MM.1S (cell line): Measurements from ENCODE around the gene RHOC.

Experiments
- DNase-seq: peaks from one replicate; pipeline ENCODE4 v3.0.0-alpha.2; 2015
- H2AFZ ChIP-seq: fragments of 300-600 bp; sonication (generic); 2 replicates; pipeline ENCODE4 v1.6.0; 2016; ENCODE audit warnings: antibody characterized with exemption, low read length
- H3F3A ChIP-seq: fragments of 300-600 bp; sonication (generic); 2 replicates; pipeline ENCODE4 v1.6.1; 2016; ENCODE audit warnings: mild to moderate bottlenecking, antibody characterized with exemption, low read length, moderate library complexity, mixed read lengths; ENCODE audit not compliant: insufficient read depth
- H3K27ac ChIP-seq: fragments of 300-600 bp; sonication (generic); 2 replicates; pipeline ENCODE4 v1.5.1; 2016; ENCODE audit warnings: mild to moderate bottlenecking, low read length
- H3K27me3 ChIP-seq: fragments of 300-600 bp; sonication (generic); replicated peaks from 2 replicates; pipeline ENCODE4 v1.6.0; 2016; ENCODE audit warnings: low read length; ENCODE audit not compliant: insufficient read depth
- H3K36me3 ChIP-seq: fragments of 300-600 bp; sonication (generic); replicated peaks from 2 replicates; pipeline ENCODE4 v1.6.1; 2016; ENCODE audit warnings: mild to moderate bottlenecking, low read length, mixed read lengths; ENCODE audit not compliant: insufficient read depth
- H3K4me1 ChIP-seq: fragments of 300-600 bp; sonication (generic); 2 replicates; pipeline ENCODE4 v1.6.1; 2016; ENCODE audit warnings: low read length, mixed read lengths
- H3K4me2 ChIP-seq: fragments of 300-600 bp; sonication (generic); 2 replicates; pipeline ENCODE4 v1.6.0; 2016; ENCODE audit warnings: low read depth, low read length
- H3K4me3 ChIP-seq: fragments of 300-600 bp; sonication (generic); 2 replicates; pipeline ENCODE4 v1.5.1; 2016; ENCODE audit warnings: low read length, mixed read lengths
- H3K79me2 ChIP-seq: fragments of 300-600 bp; sonication (generic); 2 replicates; pipeline ENCODE4 v1.6.1; 2016; ENCODE audit warnings: mixed run types, low read length, mixed read lengths
- H3K9ac ChIP-seq: fragments of 300-600 bp; sonication (generic); 2 replicates; pipeline ENCODE4 v1.6.1; 2016; ENCODE audit warnings: low read length, mixed read lengths
- H3K9me2 ChIP-seq: fragments of 300-600 bp; sonication (generic); replicated peaks from 2 replicates; pipeline ENCODE4 v1.6.1; 2016; ENCODE audit warnings: mild to moderate bottlenecking, low read length, mixed read lengths; ENCODE audit not compliant: insufficient read depth
- H3K9me3 ChIP-seq: fragments of 300-600 bp; sonication (generic); replicated peaks from 2 replicates; pipeline ENCODE4 v1.6.1; 2016; ENCODE audit warnings: mild to moderate bottlenecking, low read length, mixed read lengths; ENCODE audit not compliant: insufficient read depth
- H4K20me1 ChIP-seq: fragments of 300-600 bp; sonication (generic); 2 replicates; pipeline ENCODE4 v1.6.1; 2016; ENCODE audit warnings: mild to moderate bottlenecking, low read length, moderate library complexity, mixed read lengths; ENCODE audit not compliant: insufficient read depth
- CTCF ChIP-seq: fragments of 300-600 bp; sonication (generic); IDR thresholded peaks from 2 replicates; pipeline ENCODE4 v1.5.1; 2016; ENCODE audit warnings: antibody characterized with exemption, low read length, mixed read lengths
- EZH2 ChIP-seq: fragments of 300-600 bp; sonication (generic); optimal IDR thresholded peaks from 2 replicates; pipeline ENCODE3; 2017; ENCODE audit warnings: low read depth, mild to moderate bottlenecking, antibody characterized with exemption, low read length, mixed read lengths
- EZH2phosphoT487 ChIP-seq: fragments of 300-600 bp; sonication (generic); IDR thresholded peaks from 2 replicates; pipeline ENCODE4 v1.6.1; 2018; ENCODE audit warnings: antibody characterized with exemption, low read length

RHOC gene

GRCh38 chr1:112702067-112702395 is 4.9 kb downstream of the RHOC start:
- Histone ChIP-seq H3K4me1 (peaks cover 17% of the 10 kb centered on the region), H3K36me3 (no peaks in the 10 kb centered on the region), H3K27me3 (no peaks in the 10 kb centered on the region), H4K20me1 (no peaks in the 10 kb centered on the region), H3F3A (no peaks in the 10 kb centered on the region), H3K9me3 (no peaks in the 10 kb centered on the region), H2AFZ (no peak overlapping the region), H3K9ac (no peak overlapping the region), H3K9me2 (no peaks in the 10 kb centered on the region), H3K4me3 (no peak overlapping the region), H3K79me2 (no peaks in the 10 kb centered on the region), H3K4me2 (no peak overlapping the region), H3K27ac (no peak overlapping the region)
- TF ChIP-seq CTCF (no peak), EZH2 (no peak), EZH2phosphoT487 (no peak)
- no peak for DNase-seq

- Histone ChIP-seq H3K4me2 (peak overlapping the region; percentile 37), H3K79me2 (no peaks in the 10 kb centered on the region), H3K9me3 (no peaks in the 10 kb centered on the region), H3F3A (no peaks in the 10 kb centered on the region), H3K4me1 (peaks cover 17% of the 10 kb centered on the region), H3K9me2 (no peaks in the 10 kb centered on the region), H4K20me1 (no peaks in the 10 kb centered on the region), H2AFZ (no peak overlapping the region), H3K4me3 (no peak overlapping the region), H3K27me3 (no peaks in the 10 kb centered on the region), H3K9ac (no peak overlapping the region), H3K36me3 (no peaks in the 10 kb centered on the region), H3K27ac (no peak overlapping the region)
- TF ChIP-seq EZH2 (no peak), EZH2phosphoT487 (no peak), CTCF (no peak)
- no peak for DNase-seq
Measured at GRCh38 chr1:112701227-112702066, 5.5 kb downstream of the RHOC start.

- peak overlapping the region; percentile 8; the same call in 1 of the 2 replicates for H3K27ac ChIP-seq
- no peaks in the 10 kb centered on the region for H3K9me2 ChIP-seq
- no peak overlapping the region for H3K4me3 ChIP-seq
- peaks cover 15% of the 10 kb centered on the region for H3K4me1 ChIP-seq
- no peak overlapping the region for H2AFZ ChIP-seq
- TF ChIP-seq CTCF (no peak), EZH2phosphoT487 (no peak), EZH2 (no peak)
- no peak overlapping the region for H3K9ac ChIP-seq
- no peaks in the 10 kb centered on the region for H3F3A ChIP-seq
- H3K9me3 ChIP-seq: no peaks in the 10 kb centered on the region
- DNase-seq: peak; percentile 60
- peak overlapping the region; percentile 37 for H3K4me2 ChIP-seq
- no peaks in the 10 kb centered on the region for H4K20me1 ChIP-seq
- no peaks in the 10 kb centered on the region for H3K79me2 ChIP-seq
- no peaks in the 10 kb centered on the region for H3K27me3 ChIP-seq
- no peaks in the 10 kb centered on the region for H3K36me3 ChIP-seq
Measured at GRCh38 chr1:112700290-112701226, 6.4 kb downstream of the RHOC start.
